H1 (cell line): Measurements from ENCODE around the gene SLC5A12. TPM values are rescaled to one million over a fixed set of nuclear protein-coding genes. Genes with fewer than 3 reads are reported as not detected.

Experiments used
- CTCF ChIA-PET: fragments of 300-600 bp; sonication (Branson Sonifier 250); formaldehyde crosslinking; loops from one replicate; lab custom pipeline; 2021; ENCODE audit not compliant: partially characterized antibody; lab: Charles Lee
- POLR2A ChIA-PET: fragments of 300-600 bp; sonication (Branson Sonifier 250); formaldehyde crosslinking; loops from one replicate; lab custom pipeline; 2021; ENCODE audit warnings: inconsistent platforms; ENCODE audit not compliant: partially characterized antibody; lab: Charles Lee
- DNase-seq, 2 experiments: peaks; one replicate each; pipeline versions ENCODE4 v3.0.0 to v3.0.0-alpha.2; 2010 to 2022; ENCODE audit warnings: low spot score in 2 of 2, low read depth in 1 of 2, mixed read lengths in 1 of 2
- FAIRE-seq: peaks from 2 replicates; lab custom pipeline; 2011; peaks lifted over from hg19 to GRCh38; lab: Jason Lieb, UNC
- H2AFZ ChIP-seq: 2 replicates; pipeline ENCODE4 v1.8.1; 2012; ENCODE audit warnings: low read length, inconsistent platforms
- H2AK5ac ChIP-seq: 2 replicates; pipeline ENCODE4 v1.6.1; 2013; ENCODE audit warnings: low read depth, low read length
- H2BK120ac ChIP-seq: replicated peaks from 2 replicates; pipeline ENCODE3; 2013; ENCODE audit warnings: low read depth, low read length, inconsistent platforms
- H2BK12ac ChIP-seq: 2 replicates; pipeline ENCODE4 v1.6.1; 2013; ENCODE audit warnings: low read depth, low read length
- H2BK15ac ChIP-seq: 2 replicates; pipeline ENCODE4 v1.6.1; 2013; ENCODE audit warnings: low read length
- H2BK20ac ChIP-seq: 2 replicates; pipeline ENCODE4 v1.6.1; 2013; ENCODE audit warnings: low read length
- H2BK5ac ChIP-seq: 2 replicates; pipeline ENCODE4 v1.6.1; 2013; ENCODE audit warnings: low read depth, low read length
- H3K14ac ChIP-seq: 2 replicates; pipeline ENCODE4 v1.6.1; 2013; ENCODE audit warnings: inconsistent platforms; ENCODE audit not compliant: insufficient read length
- H3K18ac ChIP-seq: 2 replicates; pipeline ENCODE4 v1.6.1; 2013; ENCODE audit warnings: low read length; ENCODE audit errors: extremely low read depth
- H3K23ac ChIP-seq: 2 replicates; pipeline ENCODE4 v1.6.1; 2013; ENCODE audit warnings: inconsistent platforms; ENCODE audit not compliant: insufficient read length
- H3K23me2 ChIP-seq: 2 replicates; pipeline ENCODE4 v1.6.1; 2013; ENCODE audit warnings: low read depth, low read length
- H3K27ac ChIP-seq: 2 replicates; pipeline ENCODE4 v1.6.1; 2011; ENCODE audit warnings: low read depth, low read length, inconsistent platforms
- H3K27me3 ChIP-seq, 4 experiments: replicated peaks in 1 of 4; 1 replicate in 1 of 4; 2 replicates in 3 of 4; pipeline versions ENCODE4 v1.6.1 to v1.8.1; 2011 to 2013; ENCODE audit warnings: low read length in 3 of 4, mild to moderate bottlenecking in 3 of 4, inconsistent platforms in 2 of 4, mixed read lengths in 2 of 4, moderate library complexity in 1 of 4; ENCODE audit not compliant: control insufficient read depth in 3 of 4, insufficient read depth in 3 of 4; ENCODE audit errors: extremely low read depth in 1 of 4
- H3K36me3 ChIP-seq, 4 experiments: 2 replicates each; pipeline versions ENCODE4 v1.6.1 to v1.8.1; 2011 to 2013; ENCODE audit warnings: mild to moderate bottlenecking in 4 of 4, low read length in 3 of 4, moderate library complexity in 2 of 4, control low read depth in 1 of 4, inconsistent platforms in 1 of 4; ENCODE audit not compliant: insufficient read depth in 4 of 4, control insufficient read depth in 2 of 4
- H3K4ac ChIP-seq: replicated peaks from 2 replicates; pipeline ENCODE3; 2013; ENCODE audit warnings: low read length, low read depth, mixed read lengths, inconsistent platforms; ENCODE audit not compliant: insufficient read length
- H3K4me1 ChIP-seq, 4 experiments: replicated peaks in 1 of 4; 1 replicate in 1 of 4; 2 replicates in 3 of 4; pipeline versions ENCODE4 v1.6.1 to v1.8.1; 2011 to 2013; ENCODE audit warnings: low read length in 3 of 4, inconsistent platforms in 2 of 4, mixed read lengths in 1 of 4; ENCODE audit not compliant: insufficient read depth in 4 of 4, control insufficient read depth in 3 of 4
- H3K4me2 ChIP-seq, 2 experiments: 2 replicates each; pipeline versions ENCODE4 v1.6.1 to v1.8.1; 2011 to 2013; ENCODE audit warnings: low read depth in 2 of 2, low read length in 2 of 2, control low read depth in 1 of 2, inconsistent platforms in 1 of 2, mild to moderate bottlenecking in 1 of 2; ENCODE audit not compliant: insufficient read depth in 1 of 2
- H3K4me3 ChIP-seq, 4 experiments: fragments of 200-600, 300-600 bp in 1 of 4; sonication (generic), shearing (Covaris generic), sonication (Bioruptor Twin) in 1 of 4; 2 replicates each; pipeline versions ENCODE4 v1.5.1 to v1.8.1; 2011 to 2016; ENCODE audit warnings: low read length in 4 of 4, low read depth in 3 of 4, control low read depth in 2 of 4, inconsistent platforms in 2 of 4, mild to moderate bottlenecking in 2 of 4, mixed read lengths in 1 of 4, moderate library complexity in 1 of 4; ENCODE audit not compliant: insufficient read depth in 2 of 4; ENCODE audit errors: extremely low read depth in 1 of 4
- H3K56ac ChIP-seq: replicated peaks from 2 replicates; pipeline ENCODE3; 2013; ENCODE audit warnings: low read depth, mild to moderate bottlenecking, mixed read lengths, low read length, inconsistent platforms; ENCODE audit not compliant: insufficient read length
- H3K79me1 ChIP-seq: 2 replicates; pipeline ENCODE4 v1.6.1; 2013; ENCODE audit warnings: low read depth, low read length, control low read depth
- H3K79me2 ChIP-seq, 2 experiments: 2 replicates each; pipeline versions ENCODE4 v1.6.1 to v1.8.1; 2012 to 2013; ENCODE audit warnings: low read length in 2 of 2, mild to moderate bottlenecking in 2 of 2, inconsistent platforms in 1 of 2; ENCODE audit not compliant: insufficient read depth in 2 of 2, control insufficient read depth in 1 of 2
- H3K9ac ChIP-seq, 4 experiments: replicated peaks in 1 of 4; 1 replicate in 1 of 4; 2 replicates in 3 of 4; pipeline versions ENCODE4 v1.6.1 to v1.8.1; 2011 to 2013; ENCODE audit warnings: low read depth in 3 of 4, low read length in 3 of 4, control low read depth in 2 of 4, mild to moderate bottlenecking in 2 of 4, moderate library complexity in 2 of 4, inconsistent platforms in 1 of 4; ENCODE audit errors: extremely low read depth in 1 of 4
- H3K9me3 ChIP-seq, 2 experiments: 2 replicates each; pipeline versions ENCODE4 v1.6.1 to v1.8.1; 2012 to 2013; ENCODE audit warnings: mild to moderate bottlenecking in 2 of 2, moderate library complexity in 2 of 2, control low read depth in 1 of 2, inconsistent platforms in 1 of 2, low read depth in 1 of 2, low read length in 1 of 2, mixed read lengths in 1 of 2; ENCODE audit not compliant: insufficient read depth in 2 of 2
- H4K20me1 ChIP-seq, 2 experiments: replicated peaks in 1 of 2; 2 replicates each; pipeline versions ENCODE3 to v1.8.1; 2011 to 2013; ENCODE audit warnings: inconsistent platforms in 2 of 2, low read length in 2 of 2, mild to moderate bottlenecking in 1 of 2; ENCODE audit not compliant: insufficient read depth in 2 of 2, control insufficient read depth in 1 of 2
- H4K5ac ChIP-seq: 2 replicates; pipeline ENCODE4 v1.6.1; 2013; ENCODE audit warnings: low read length, low read depth, mixed read lengths, inconsistent platforms; ENCODE audit not compliant: insufficient read length
- H4K8ac ChIP-seq: 2 replicates; pipeline ENCODE4 v1.8.0; 2013; ENCODE audit warnings: mild to moderate bottlenecking, moderate library complexity, low read length, inconsistent platforms; ENCODE audit not compliant: insufficient read depth; ENCODE audit errors: extremely low read depth
- H4K91ac ChIP-seq: replicated peaks from 2 replicates; pipeline ENCODE3; 2013; ENCODE audit warnings: low read length, mixed read lengths, inconsistent platforms; ENCODE audit not compliant: insufficient read length
- JUN ChIP-seq: IDR thresholded peaks from 2 replicates; pipeline ENCODE4 v1.6.1; 2011; ENCODE audit warnings: low read depth, mild to moderate bottlenecking, improper control_type of control experiment, low read length
- WGBS, 2 experiments: shearing (Covaris generic) in 1 of 2; methylation state at CpG; one replicate each; pipeline versions ENCODE4 v1.1.6 to v1.1.7; 2013 to 2015; ENCODE audit warnings: low lambda C conversion rate in 2 of 2, mixed read lengths in 2 of 2, inconsistent platforms in 1 of 2, low coverage in 1 of 2, missing lambda C conversion rate in 1 of 2; ENCODE audit not compliant: insufficient replicate concordance in 2 of 2, insufficient coverage in 1 of 2, insufficient read length in 1 of 2; ENCODE audit errors: extremely low coverage in 1 of 2, missing lambda C conversion rate in 1 of 2; 5-methylcytosine and 5-hydroxymethylcytosine counted together
- polyA plus RNA-seq, 7 experiments: library from polyadenylated mRNA; depleted of rRNA in 3 of 7; stranded (reverse) in 5 of 7; unstranded in 2 of 7; fragments of >200 nt in 5 of 7; fragments of 200-250 nt in 2 of 7; gene quantifications; 1 replicate in 5 of 7; 2 replicates in 1 of 7; 4 replicates in 1 of 7; pipeline versions ENCODE4 v1.2.1 to v1.2.3, GENCODE V29; 2011 to 2013; ENCODE audit warnings: missing spikeins in 2 of 7, mixed read lengths in 2 of 7
- total RNA-seq: library from RNA; stranded (reverse); fragmentation: NEBNext Ultra II Directional; extraction: Animal tissue kit (Norgen Biotek cat#: 25700); gene quantifications from 2 replicates; pipeline ENCODE4 v1.2.1, GENCODE V29; 2021

Gene SLC5A12
- total and polyA plus RNA-seq, 2 of the 8 experiments (the other 6 are each of a cell fraction or from before 2014, with no cell fraction given), result 1.3 to 1.4 TPM

DNA sequence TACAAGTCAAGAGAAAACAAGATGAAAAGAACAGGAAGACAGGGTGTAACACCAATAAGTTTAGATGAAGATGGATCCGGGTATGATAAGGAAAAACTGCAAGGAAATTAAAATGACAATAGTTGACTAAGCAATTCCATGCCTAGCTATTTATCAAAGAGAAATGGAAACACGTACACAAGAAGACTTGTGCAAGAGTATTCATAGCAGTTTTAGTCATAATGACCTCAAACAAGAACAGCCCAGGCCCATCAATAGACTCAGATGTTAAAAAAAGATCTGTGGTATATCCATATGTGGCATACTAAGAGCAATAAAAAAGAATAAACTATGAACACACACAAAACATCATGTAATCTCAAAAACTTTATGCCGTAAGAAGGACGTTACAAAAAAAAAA is 33.2 kb downstream of the SLC5A12 start:
- H3K36me3 ChIP-seq, result no peaks in the 10 kb centered on the region
- H3K27me3 ChIP-seq, result no peaks in the 10 kb centered on the region
- TF ChIP-seq JUN, result no peak

More for the DNA sequence above, 33.2 kb downstream of the SLC5A12 start:
- H3K18ac ChIP-seq, result no peak overlapping the region
- FAIRE-seq (no peak), DNase-seq (no peak)
- no peak overlapping the region for H3K23ac ChIP-seq
- no peaks in the 10 kb centered on the region for H3K4me1 ChIP-seq
- H2AFZ ChIP-seq, result no peak overlapping the region
- H3K27ac ChIP-seq, result no peak overlapping the region
- no peak overlapping the region for H2BK120ac ChIP-seq
- no peak overlapping the region for H3K9ac ChIP-seq
- no peak overlapping the region for H3K4me3 ChIP-seq
- ChIA-PET POLR2A (no interaction called here), CTCF (interaction anchor here (0.6 kb wide), 1 partner anchor 1028 kb away, joined by 3 read pairs; no protein-coding TSS in a partner anchor)
- no peaks in the 10 kb centered on the region for H3K9me3 ChIP-seq
- H2BK12ac ChIP-seq, result no peak overlapping the region
- no peak overlapping the region for H3K4me2 ChIP-seq
- H4K20me1 ChIP-seq, result no peaks in the 10 kb centered on the region
- H3K14ac ChIP-seq, result no peak overlapping the region
- H3K79me2 ChIP-seq, result no peaks in the 10 kb centered on the region
- no peak overlapping the region for H3K56ac ChIP-seq
- no peak overlapping the region for H2AK5ac ChIP-seq
- 93% methylated on average over 4 of the region's 4 CpGs; no CpG with 5 or more reads in 1 of the 2 experiments for WGBS, 2 experiments
- no peak overlapping the region for H2BK15ac ChIP-seq
- H2BK5ac ChIP-seq, result no peak overlapping the region
- H3K23me2 ChIP-seq, result no peaks in the 10 kb centered on the region
- no peak overlapping the region for H3K4ac ChIP-seq
- H3K79me1 ChIP-seq, result no peaks in the 10 kb centered on the region
- no peak overlapping the region for H2BK20ac ChIP-seq
- H4K91ac ChIP-seq, result no peak overlapping the region
- H4K8ac ChIP-seq, result no peak overlapping the region
- H4K5ac ChIP-seq, result no peak overlapping the region
